Common myeloid progenitor, CD34-positive (primary cell): Measurements from ENCODE around the gene MBOAT2.

Experiments
- CTCF ChIA-PET: fragments of 350-600 bp; sonication (Branson Sonifier 250); formaldehyde crosslinking; loops from one replicate; lab custom pipeline; 2021; ENCODE audit warnings: antibody characterized with exemption; lab: Charles Lee
- POLR2A ChIA-PET: fragments of 350-600 bp; sonication (Branson Sonifier 250); formaldehyde crosslinking; loops from one replicate; lab custom pipeline; 2021; ENCODE audit warnings: antibody characterized with exemption; lab: Charles Lee
- DNase-seq, 3 donors: peaks; one replicate each; pipeline versions ENCODE4 v3.0.0 to v3.0.0-alpha.2; 2013
- H3K27ac ChIP-seq, 2 experiments: 1 replicate in 1 of 2; 2 replicates in 1 of 2; pipeline ENCODE4 v1.7.0; 2013; ENCODE audit warnings: inconsistent platforms in 2 of 2, low read length in 2 of 2, mild to moderate bottlenecking in 2 of 2, low read depth in 1 of 2, moderate library complexity in 1 of 2; ENCODE audit not compliant: severe bottlenecking in 2 of 2, insufficient read depth in 1 of 2, poor library complexity in 1 of 2
- H3K27me3 ChIP-seq, 5 experiments: replicated peaks in 2 of 5; 1 replicate in 3 of 5; 2 replicates in 2 of 5; pipeline versions ENCODE4 v1.6.1 to v1.7.0; 2013; ENCODE audit warnings: low read length in 4 of 5, mild to moderate bottlenecking in 2 of 5, moderate library complexity in 2 of 5, inconsistent platforms in 1 of 5; ENCODE audit not compliant: insufficient read depth in 5 of 5, control insufficient read depth in 4 of 5
- H3K36me3 ChIP-seq, 4 experiments: 1 replicate in 2 of 4; 2 replicates in 2 of 4; pipeline versions ENCODE4 v1.6.1 to v1.7.0; 2013; ENCODE audit warnings: low read length in 3 of 4, control low read depth in 1 of 4, mild to moderate bottlenecking in 1 of 4; ENCODE audit not compliant: control insufficient read depth in 4 of 4, insufficient read depth in 4 of 4
- H3K4me1 ChIP-seq, 4 experiments: 1 replicate in 3 of 4; 2 replicates in 1 of 4; pipeline versions ENCODE4 v1.6.1 to v1.7.1; 2013; ENCODE audit warnings: low read length in 3 of 4, mild to moderate bottlenecking in 3 of 4, control low read depth in 1 of 4, inconsistent platforms in 1 of 4, moderate library complexity in 1 of 4; ENCODE audit not compliant: control insufficient read depth in 4 of 4, insufficient read depth in 4 of 4; ENCODE audit errors: control extremely low read depth in 1 of 4
- H3K4me3 ChIP-seq, 7 experiments: 1 replicate in 4 of 7; 2 replicates in 3 of 7; pipeline versions ENCODE4 v1.5.1 to v1.7.0; 2013; ENCODE audit warnings: mild to moderate bottlenecking in 7 of 7, low read length in 6 of 7, moderate library complexity in 6 of 7, inconsistent platforms in 2 of 7, low read depth in 2 of 7, control low read depth in 1 of 7; ENCODE audit not compliant: insufficient read depth in 4 of 7, control insufficient read depth in 1 of 7; ENCODE audit errors: extremely low read depth in 1 of 7
- H3K9me3 ChIP-seq, 5 experiments: 1 replicate in 4 of 5; 2 replicates in 1 of 5; pipeline versions ENCODE4 v1.6.1 to v1.7.1; 2013; ENCODE audit warnings: low read length in 4 of 5, mild to moderate bottlenecking in 2 of 5, inconsistent platforms in 1 of 5, low read depth in 1 of 5, moderate library complexity in 1 of 5; ENCODE audit not compliant: control insufficient read depth in 4 of 5, insufficient read depth in 2 of 5; ENCODE audit errors: control extremely low read depth in 1 of 5
- WGBS: methylation state at CpG from one replicate; pipeline ENCODE4 v1.1.5; 2013; ENCODE audit not compliant: insufficient coverage; 5-methylcytosine and 5-hydroxymethylcytosine counted together

MBOAT2 gene

GRCh38 chr2:8850845-8851487, 152.5 kb downstream of the MBOAT2 start:
- Histone ChIP-seq H3K4me1 (peaks cover 0 to 9% (median 5%) of the 10 kb centered on the region in 4 experiments), H3K9me3 (no peaks in the 10 kb centered on the region), H3K36me3 (peaks cover 0 to 3% (median 0%) of the 10 kb centered on the region in 4 experiments), H3K4me3 (no peak overlapping the region), H3K27me3 (no peaks in the 10 kb centered on the region), H3K27ac (no peak overlapping the region)
- DNase-seq, result no peak
- POLR2A ChIA-PET, result no interaction called here
- WGBS, result 98% methylated on average over 7 of the region's 8 CpGs
- CTCF ChIA-PET, result interaction anchor here (1.0 kb wide), 1 partner anchor 292 kb away, joined by 3 read pairs; no protein-coding TSS in a partner anchor

DNA sequence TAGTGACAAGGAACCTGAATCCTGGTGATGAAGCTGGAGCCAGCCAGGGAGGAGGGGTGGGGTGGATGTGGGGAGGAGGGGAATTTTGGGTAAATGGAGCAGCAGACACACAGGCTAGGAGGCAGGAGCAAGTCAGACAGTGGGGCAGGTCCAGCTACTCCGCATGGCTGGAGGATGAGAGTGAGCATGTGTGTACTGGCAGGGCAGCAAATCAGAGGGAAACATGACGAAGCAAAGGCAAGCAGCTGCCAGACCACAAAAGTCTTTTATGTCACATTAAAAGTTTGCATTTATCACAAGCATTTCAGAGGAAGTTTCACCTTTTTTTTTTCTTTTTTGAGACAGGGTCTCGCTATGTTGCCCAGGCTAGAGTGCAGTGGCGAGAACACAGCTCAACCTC, 154.2 kb downstream of the MBOAT2 start:
- Histone ChIP-seq H3K9me3 (no peaks in the 10 kb centered on the region), H3K36me3 (no peaks in the 10 kb centered on the region), H3K4me3 (no peak overlapping the region), H3K27ac (no peak overlapping the region), H3K27me3 (no peaks in the 10 kb centered on the region), H3K4me1 (peaks cover 0 to 9% (median 5%) of the 10 kb centered on the region in 4 experiments)
- CTCF ChIA-PET, result interaction anchor here (0.6 to 1.8 kb wide), 4 partner anchors 18 to 395 kb away, joined by 3 to 4 read pairs (median 4); no protein-coding TSS in a partner anchor
- POLR2A ChIA-PET, result interaction anchor here (0.7 kb wide), 1 partner anchor 11 kb away, joined by 7 read pairs; no protein-coding TSS in a partner anchor
- 0% methylated on average over 1 of the region's 4 CpGs for WGBS
- DNase-seq, result peak; percentile 27 to 77 (median 68)

DNA sequence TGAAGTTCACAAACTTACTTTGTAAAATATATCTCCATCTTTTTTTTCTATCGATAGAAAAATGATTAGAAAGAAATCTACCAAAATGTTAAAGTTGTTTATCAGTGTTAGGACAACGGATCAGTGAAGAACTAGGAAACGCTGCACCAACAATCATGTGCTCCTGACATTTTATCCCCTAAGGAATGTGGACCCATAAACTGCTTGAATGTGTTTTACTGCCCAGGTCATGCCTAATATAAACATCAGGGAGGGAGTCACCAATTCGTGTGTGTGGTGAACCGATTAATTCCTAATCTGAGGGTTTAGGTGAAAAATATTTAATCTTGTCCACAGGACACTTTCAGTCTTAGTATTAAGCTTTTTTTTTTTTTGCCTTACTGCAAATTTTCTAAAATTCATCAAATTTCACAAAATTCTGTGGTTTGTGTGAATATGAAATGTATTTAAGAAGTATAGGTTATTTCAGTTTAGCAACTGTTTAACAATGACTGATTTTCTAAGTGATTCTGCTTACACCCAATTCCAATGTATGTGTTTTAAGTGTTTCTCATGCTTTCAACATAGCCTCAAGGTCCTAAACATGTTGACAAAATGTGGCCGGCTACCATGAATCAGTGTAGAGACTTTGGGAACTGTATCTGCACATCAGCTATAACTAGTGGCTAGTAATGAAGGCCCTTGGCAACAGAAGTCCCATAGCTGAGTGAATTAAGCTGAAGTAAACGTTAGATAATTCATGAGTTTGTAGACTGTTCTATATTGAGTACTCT, 155.0 kb downstream of the MBOAT2 start:
- POLR2A ChIA-PET, result interaction anchor here (0.7 kb wide), 1 partner anchor 10 kb away, joined by 7 read pairs; no protein-coding TSS in a partner anchor
- whole genome bisulfite sequencing, result 100% methylated on average over 1 of the region's 7 CpGs
- Histone ChIP-seq H3K9me3 (no peaks in the 10 kb centered on the region), H3K27me3 (no peaks in the 10 kb centered on the region), H3K4me1 (peaks cover 0 to 9% (median 5%) of the 10 kb centered on the region in 4 experiments), H3K4me3 (no peak overlapping the region), H3K27ac (no peak overlapping the region), H3K36me3 (no peaks in the 10 kb centered on the region)
- DNase-seq, result no peak
- CTCF ChIA-PET, result interaction anchor here (0.6 to 1.8 kb wide), 4 partner anchors 18 to 394 kb away, joined by 3 to 5 read pairs (median 4); no protein-coding TSS in a partner anchor

DNA sequence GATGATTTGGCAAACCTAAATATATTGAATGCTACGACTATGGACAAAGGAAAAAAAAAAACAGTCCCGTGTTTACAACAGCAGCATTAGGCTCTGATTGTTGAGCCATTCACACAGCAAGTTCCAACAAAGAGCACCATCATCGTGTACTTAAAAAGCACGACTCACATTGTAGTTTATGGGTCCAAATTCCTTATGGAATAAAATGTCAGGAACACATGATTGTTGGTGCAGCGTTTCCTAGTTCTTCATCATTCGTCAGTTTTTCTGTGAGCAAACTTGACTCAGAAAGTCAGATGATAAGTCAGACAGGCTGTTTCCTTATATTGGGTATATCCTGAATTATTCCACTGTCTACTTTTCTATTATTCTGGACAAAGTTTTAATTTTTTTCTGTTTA, 156.1 kb downstream of the MBOAT2 start:
- H3K27ac ChIP-seq, result no peak overlapping the region
- no peaks in the 10 kb centered on the region for H3K9me3 ChIP-seq
- H3K36me3 ChIP-seq, result no peaks in the 10 kb centered on the region
- WGBS, result 100% methylated on average over 5 of the region's 6 CpGs
- CTCF ChIA-PET, result no interaction called here
- POLR2A ChIA-PET, result no interaction called here
- DNase-seq, result no peak
- H3K4me1 ChIP-seq, result peaks cover 0 to 9% (median 5%) of the 10 kb centered on the region in 4 experiments
- no peak overlapping the region for H3K4me3 ChIP-seq
- H3K27me3 ChIP-seq, result no peaks in the 10 kb centered on the region

DNA sequence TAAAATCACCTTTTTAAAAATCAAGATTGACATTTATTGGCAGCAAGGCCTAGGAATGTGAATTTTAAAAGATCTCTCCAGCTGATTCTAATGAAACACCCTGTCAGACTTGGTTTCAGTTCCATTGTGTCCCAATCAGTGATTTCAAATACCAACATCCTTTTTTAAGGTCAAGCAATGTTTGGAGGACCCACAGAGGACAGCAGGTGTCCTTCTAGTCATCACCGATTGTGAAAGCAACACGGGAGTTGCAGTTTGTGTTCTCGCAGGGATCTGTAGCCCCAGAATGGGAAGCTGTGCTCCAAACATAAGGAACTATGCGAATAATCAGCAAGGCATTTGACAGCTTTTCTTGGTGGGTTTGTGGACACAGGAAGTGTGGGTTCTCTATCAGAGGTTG, 161.6 kb downstream of the MBOAT2 start:
- no peak for DNase-seq
- H3K36me3 ChIP-seq, result no peaks in the 10 kb centered on the region
- H3K4me3 ChIP-seq, result no peak overlapping the region
- POLR2A ChIA-PET, result no interaction called here
- H3K27me3 ChIP-seq, result no peaks in the 10 kb centered on the region
- peaks cover 0 to 4% (median 2%) of the 10 kb centered on the region in 4 experiments for H3K4me1 ChIP-seq
- H3K27ac ChIP-seq, result no peak overlapping the region
- 97% methylated on average over 4 of the region's 4 CpGs for WGBS
- CTCF ChIA-PET, result no interaction called here
- H3K9me3 ChIP-seq, result no peaks in the 10 kb centered on the region

GRCh38 chr2:8840475-8841091, 162.9 kb downstream of the MBOAT2 start:
- Histone ChIP-seq H3K4me1 (peaks cover 7 to 12% (median 8%) of the 10 kb centered on the region in 4 experiments), H3K36me3 (no peaks in the 10 kb centered on the region), H3K9me3 (no peaks in the 10 kb centered on the region), H3K27me3 (no peaks in the 10 kb centered on the region), H3K27ac (no peak overlapping the region), H3K4me3 (no peak overlapping the region)
- ChIA-PET CTCF (no interaction called here), POLR2A (no interaction called here)
- 89% methylated on average over 6 of the region's 12 CpGs for whole genome bisulfite sequencing
- no peak for DNase-seq
